ENCODE results near the gene NTHL1. TPM values are rescaled to one million over a fixed set of nuclear protein-coding genes. Genes with fewer than 3 reads are reported as not detected.

The NTHL1 gene
- total and polyA plus RNA-seq, 2 of the 8 experiments (the other 6 are each of a cell fraction or from before 2014, with no cell fraction given) = 70.9 to 150 TPM

GRCh38 chr16:1990351-1991134 is 57.1 kb downstream of the NTHL1 start (continued):
- TF ChIP-seq HDAC6 (IDR thresholded peaks at IDR 0.05; ENCODE audit: low read depth, low read length) (no peak), POLR2AphosphoS5 (IDR thresholded peaks at IDR 0.05; ENCODE audit: low read depth, low read length) (no peak), EGR1 (IDR thresholded peaks at IDR 0.05; ENCODE audit: borderline replicate concordance, low read depth, low read length) (no peak), CREB1 (IDR thresholded peaks at IDR 0.05) (peak; percentile 79), RXRA (IDR thresholded peaks at IDR 0.05; ENCODE audit: insufficient read depth, low read depth, low read length) (no peak), SIX5 (IDR thresholded peaks at IDR 0.05; ENCODE audit: low read depth, low read length) (no peak), NRF1 (IDR thresholded peaks at IDR 0.05; ENCODE audit: low read depth, low read length) (no peak), TCF12 (IDR thresholded peaks at IDR 0.05; ENCODE audit: low read depth, low read length) (no peak), RBBP5 (IDR thresholded peaks at IDR 0.05; ENCODE audit: borderline replicate concordance, low read depth, low read length) (no peak), BACH1 (IDR thresholded peaks at IDR 0.05; ENCODE audit: low read length) (no peak; the same call in 1 of the 2 replicates), CHD2 (IDR thresholded peaks at IDR 0.05; ENCODE audit: low read length) (no peak), CBX5 (IDR thresholded peaks at IDR 0.05; ENCODE audit: low read depth, low read length) (no peak), RAD21 (IDR thresholded peaks at IDR 0.05 in 1 of 2, conservative IDR thresholded peaks at IDR 0.05 in 1 of 2; ENCODE audit: low read depth in 2 of 2, low read length in 2 of 2) (no peak), FOSL1 (IDR thresholded peaks at IDR 0.05; ENCODE audit: insufficient read depth, low read depth, low read length) (no peak), ATF2 (IDR thresholded peaks at IDR 0.05; ENCODE audit: low read length) (0 out of 2 replicates have a peak, but pooled peaks have one; percentile 51), TEAD4 (IDR thresholded peaks at IDR 0.05; ENCODE audit: low read depth, low read length) (no peak), SP1 (IDR thresholded peaks at IDR 0.05; ENCODE audit: low read depth, low read length) (no peak)

Data from H1 (cell line).